GM12878 (cell line): ENCODE measurements around the gene TMTC1.

Experiments used
- BRCA1 ChIP-seq: IDR thresholded peaks from 2 replicates; pipeline ENCODE4 v1.6.1; 2011; ENCODE audit warnings: low read depth, low read length, improper control_type of control experiment
- EZH2 ChIP-seq: IDR thresholded peaks from 2 replicates; pipeline ENCODE4 v1.6.1; 2012; ENCODE audit warnings: low read depth, mild to moderate bottlenecking, control low read depth, inconsistent platforms, low read length, borderline replicate concordance; ENCODE audit not compliant: control insufficient read depth

DNA sequence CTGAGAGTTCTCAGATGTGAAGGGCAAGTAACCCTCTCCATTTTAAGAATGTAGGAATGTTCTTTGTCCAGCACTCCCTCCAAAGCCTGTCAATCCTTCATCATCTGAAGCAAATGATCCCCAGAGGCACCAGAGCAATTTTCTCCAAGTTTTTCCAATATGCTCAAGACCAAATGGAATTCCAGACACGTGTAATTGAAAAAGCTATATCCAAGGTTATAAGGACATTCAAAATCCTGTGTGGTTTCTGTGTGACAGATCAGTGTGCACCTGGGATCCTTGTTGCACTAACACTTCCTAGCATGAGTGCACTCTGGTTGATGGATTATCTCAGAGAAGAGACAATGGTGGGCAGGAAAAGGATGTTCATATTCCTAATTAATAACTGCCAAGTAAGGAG lies 220.7 kb downstream of the TMTC1 start:
- TF ChIP-seq BRCA1: no peak
- TF ChIP-seq EZH2: no peak
